GM19468 (cell line): Measurements from ENCODE around the gene SLC22A4.
A peak's percentile ranks its signal among the peaks of the same experiment; 100 is the strongest.

Source experiments
- ATAC-seq: cut with Tn5 transposase; IDR thresholded peaks from one replicate; pipeline ENCODE4 v1.9.1; 2021; ENCODE audit warnings: mild to moderate bottlenecking, moderate library complexity, moderate number of reproducible peaks; ENCODE audit not compliant: unreplicated experiment; ENCODE audit errors: extremely low read depth

The SLC22A4 gene

DNA sequence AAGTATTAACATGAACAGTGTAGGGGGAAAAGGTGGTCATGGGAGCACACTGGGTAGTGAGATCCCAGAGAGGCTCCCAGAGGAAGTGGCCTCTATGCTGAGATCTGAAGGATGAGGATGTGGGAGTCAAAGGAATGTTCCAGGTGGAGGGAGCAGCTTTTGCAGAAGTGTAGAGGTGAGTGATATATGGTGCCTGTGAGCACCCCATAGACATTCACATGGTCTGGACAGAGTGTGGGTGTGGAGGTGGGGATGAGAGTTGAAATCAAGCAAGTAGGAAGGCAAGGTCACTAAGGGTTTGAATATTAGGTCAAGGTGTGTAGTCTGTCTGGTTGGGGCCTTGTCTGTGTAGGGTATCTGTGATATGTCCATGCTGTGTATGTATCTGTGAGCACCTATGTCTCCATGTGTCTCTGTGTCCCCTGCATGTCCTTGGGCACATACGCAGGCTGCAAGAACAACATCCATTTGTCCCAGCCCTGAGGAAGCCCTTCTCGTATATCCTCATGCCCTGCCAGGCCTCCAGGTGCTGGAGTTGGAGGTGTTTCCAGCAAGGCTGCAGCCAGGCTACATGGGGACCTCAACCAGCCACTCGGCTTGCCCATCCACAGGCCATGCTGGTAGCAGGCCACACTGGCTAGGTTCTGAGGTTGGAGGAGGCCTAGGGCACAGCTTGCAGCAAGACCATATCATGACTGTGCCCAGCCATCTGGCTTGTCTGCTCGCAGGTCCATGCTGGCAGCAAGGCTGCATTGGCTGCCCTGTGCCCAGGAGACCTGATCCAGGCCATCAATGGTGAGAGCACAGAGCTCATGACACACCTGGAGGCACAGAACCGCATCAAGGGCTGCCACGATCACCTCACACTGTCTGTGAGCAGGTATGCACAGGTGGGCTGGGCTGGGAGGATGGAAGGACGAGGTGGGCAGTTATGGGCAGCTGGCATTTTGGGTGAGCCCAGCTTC lies 32.0 kb upstream of the SLC22A4 start:
- no peak for ATAC-seq

DNA sequence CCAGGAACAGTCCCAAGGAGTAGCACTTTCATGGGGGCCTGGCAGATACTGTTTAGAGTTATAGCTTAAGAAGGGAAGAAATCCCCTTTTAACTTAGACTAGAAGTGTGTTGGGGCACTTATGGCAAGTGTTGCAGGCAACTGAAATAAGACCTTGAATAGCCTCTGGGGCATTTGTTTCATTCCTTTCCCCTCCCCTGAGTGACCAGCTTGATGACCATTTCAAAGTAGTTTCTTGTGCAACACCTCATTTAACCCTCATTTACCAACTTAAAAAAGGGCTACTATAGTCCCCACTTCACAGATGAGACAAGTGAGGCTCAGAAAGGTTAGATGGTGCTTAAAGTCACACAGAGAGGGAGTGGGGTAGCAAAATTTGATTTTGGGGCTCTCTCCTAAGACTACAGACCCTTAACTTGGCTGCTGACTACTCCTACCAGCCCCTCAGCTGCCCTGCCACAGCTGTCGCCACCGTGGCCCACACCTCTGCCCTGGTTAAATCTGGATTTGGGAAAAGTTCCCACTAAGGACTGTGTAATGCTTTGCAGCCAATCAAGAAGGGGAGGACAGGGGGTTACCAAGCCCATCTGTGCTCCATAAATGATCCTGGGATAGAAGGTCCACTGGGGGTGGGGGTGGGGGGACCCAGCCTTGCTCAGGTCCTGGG lies 31.2 kb upstream of the SLC22A4 start:
- ATAC-seq, result no peak

DNA sequence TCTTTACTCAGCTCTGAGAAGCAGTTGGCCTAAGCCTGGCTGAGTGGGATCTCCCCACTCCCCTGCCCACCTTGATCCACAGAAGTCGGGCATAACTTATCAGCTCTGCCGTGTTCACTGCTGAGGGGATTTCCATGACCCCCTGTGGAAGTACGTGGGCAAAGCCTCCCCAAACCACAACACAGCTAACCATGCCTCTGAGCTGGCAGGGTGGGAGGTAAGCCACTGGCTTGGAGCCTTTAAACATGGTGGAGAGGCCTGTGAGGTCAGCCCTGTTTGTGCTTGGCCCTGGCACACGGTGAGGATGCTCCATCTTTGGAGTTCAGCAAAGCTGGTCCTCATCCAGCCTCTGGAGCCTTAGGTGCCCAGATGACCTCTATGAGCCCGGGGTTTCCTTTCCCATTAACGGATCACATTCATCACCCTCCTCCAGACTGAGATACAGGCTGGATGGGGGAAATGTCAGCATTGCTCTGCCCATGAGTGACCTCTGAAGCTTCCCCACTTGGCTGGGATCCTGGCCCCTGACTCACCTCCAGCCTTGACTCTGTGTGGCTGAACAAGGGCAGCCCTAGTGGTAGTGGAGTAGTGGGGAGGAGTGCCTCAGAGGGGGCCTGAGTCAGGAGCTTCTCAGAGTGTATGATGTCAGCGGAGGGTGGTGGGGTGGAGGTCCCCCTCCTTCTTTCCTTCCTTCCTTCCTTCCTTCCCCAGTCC lies 30.5 kb upstream of the SLC22A4 start:
- ATAC-seq, result no peak

DNA sequence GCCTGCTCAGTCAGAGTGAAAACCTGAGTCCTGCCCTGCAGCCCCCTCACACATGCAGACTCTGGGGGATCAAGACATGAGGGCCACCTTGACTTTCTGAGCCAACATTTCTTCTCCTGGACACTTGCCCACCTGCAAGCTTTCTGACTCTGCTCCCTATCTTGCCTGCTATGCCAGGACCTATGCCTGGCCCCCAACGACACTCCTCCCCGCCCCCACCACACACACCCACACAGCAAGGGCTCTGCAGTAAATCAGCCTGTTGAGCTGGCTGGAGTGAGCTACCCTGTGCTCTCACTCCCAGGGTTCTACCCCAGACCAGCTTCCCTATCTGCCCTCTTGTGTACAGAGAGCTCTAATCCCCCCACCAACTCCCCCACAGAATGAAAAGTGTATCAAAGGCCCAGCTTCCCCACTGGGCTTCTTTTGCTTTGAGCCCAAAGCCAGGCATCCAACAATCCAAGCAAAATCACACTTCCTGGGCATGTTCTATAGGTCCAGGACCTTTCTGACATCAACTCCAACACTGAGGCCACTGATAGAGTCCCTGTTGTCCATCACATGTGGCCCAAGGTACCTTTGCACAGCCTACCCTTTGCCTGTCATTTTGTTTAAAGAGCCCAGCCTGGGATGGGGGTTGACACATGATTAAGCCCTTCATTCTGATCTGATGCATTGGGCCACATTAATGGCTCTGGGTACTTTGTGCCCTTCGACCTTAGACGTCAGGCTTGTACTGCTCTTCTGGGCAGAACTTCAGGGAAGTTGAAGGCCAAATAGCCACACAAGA lies 29.5 kb upstream of the SLC22A4 start:
- no peak for ATAC-seq

DNA sequence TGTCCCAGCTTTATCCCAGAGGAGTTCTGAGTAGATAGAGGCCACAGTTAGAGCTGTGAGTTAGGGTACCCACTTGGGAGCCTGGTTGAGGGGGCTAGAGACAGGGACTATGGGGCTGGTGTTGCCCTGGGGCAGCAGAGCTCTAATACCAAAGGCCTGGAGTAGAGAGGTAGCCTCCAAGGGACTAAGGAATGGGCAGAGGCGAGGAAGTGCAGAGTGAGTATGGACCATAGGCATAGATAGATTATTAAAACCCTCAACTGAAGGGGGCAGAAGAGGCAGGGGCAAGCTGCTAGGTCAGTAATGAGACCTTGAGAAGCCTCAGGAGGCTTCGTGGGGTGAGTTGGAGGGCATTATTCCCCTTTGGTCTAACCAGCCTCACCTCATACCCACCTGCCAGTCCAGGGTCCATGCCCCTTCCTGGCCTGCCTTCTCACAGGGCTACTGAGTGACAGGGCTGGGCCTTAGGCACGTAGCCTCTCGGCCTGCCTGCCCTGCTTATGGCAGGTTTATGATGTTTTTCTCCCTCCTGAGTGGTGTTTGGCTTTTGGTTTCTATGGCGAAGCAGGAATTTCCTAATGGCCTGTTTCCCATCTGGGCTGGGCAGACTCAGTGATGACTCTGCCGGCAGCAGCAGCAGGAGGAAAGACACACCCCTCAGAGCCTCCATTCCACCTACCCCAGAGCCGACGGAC lies 28.7 kb upstream of the SLC22A4 start:
- no peak for ATAC-seq

DNA sequence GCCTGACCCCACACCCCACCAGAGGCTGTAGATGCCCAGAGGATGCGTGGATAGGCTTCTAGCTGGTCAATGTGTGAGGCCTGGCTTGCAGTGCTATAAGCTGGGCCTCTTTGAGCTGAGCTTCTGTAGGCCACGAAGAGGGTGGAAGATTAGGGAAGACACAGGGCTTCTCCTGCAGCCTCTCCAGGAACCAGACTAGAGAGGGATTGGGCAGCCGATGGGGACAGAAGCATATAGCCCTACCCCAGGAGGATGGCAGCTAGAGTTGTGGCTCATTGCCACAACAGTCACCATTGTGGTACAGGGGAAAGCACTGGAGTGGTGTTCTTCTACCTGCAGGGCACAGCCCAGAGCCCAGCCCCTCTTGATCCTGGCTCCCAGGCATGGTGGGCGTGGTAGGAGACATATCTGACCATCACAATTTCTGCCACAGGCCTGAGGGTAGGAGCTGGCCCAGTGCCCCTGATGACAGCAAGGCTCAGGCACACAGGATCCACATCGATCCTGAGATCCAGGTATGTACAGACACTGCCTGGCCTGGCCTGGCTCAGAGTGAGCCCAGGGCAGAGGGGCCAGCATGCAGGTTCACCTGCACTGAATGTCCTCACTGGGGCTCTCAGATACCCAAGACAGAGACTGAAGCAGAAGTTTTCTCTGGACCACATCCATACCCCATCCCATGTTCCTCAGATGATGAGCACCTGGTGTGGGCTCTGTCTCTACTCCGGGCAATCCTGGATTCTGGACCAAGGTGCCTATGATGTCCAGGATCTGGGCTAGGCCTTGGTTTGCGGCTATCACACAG lies 28.0 kb upstream of the SLC22A4 start:
- no peak for ATAC-seq

DNA sequence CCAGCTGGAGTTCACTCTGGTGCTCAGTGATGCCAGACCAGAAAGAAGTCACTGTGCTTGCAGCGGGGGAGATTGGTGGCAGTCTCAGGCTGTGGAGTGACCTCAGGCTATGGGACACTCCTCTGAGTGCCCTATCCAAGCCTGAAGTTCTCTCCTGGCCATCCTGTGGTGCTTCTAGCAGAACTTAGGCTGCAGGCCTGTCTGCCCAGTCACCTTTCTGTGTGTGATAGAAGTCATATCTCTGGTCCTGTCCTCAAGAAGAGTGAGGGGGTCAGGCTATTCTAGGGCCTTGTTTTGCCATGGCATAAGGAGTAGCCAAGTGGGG lies 27.4 kb upstream of the SLC22A4 start:
- ATAC-seq, result no peak

DNA sequence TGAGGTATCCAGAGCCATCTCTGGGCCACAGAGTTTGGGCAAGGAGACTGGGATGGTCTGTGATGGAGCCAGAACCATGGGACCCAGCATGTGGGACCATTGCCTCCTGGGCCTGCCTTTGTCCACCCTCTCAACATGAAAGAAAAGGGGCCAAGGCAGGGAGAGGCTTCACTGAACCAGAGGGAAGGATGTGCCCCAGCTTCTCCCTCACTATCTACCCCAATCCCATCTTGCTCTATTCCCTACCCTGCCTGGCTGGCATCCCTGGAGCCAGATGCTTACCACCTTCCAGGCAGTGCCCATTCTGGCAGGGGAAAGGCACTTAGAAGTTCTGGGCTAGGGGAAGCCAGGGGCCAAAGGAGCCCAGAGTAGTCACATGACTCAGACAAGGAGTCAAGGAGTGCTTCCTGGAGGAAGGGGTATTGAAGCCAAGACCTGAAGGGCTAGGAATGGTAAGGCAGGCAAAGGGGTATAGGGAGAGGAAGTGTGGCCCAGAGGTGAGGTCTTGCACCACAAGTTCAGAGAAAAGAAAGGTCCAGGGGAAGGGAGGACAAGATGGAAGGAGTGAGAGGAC lies 26.9 kb upstream of the SLC22A4 start:
- ATAC-seq, result no peak

DNA sequence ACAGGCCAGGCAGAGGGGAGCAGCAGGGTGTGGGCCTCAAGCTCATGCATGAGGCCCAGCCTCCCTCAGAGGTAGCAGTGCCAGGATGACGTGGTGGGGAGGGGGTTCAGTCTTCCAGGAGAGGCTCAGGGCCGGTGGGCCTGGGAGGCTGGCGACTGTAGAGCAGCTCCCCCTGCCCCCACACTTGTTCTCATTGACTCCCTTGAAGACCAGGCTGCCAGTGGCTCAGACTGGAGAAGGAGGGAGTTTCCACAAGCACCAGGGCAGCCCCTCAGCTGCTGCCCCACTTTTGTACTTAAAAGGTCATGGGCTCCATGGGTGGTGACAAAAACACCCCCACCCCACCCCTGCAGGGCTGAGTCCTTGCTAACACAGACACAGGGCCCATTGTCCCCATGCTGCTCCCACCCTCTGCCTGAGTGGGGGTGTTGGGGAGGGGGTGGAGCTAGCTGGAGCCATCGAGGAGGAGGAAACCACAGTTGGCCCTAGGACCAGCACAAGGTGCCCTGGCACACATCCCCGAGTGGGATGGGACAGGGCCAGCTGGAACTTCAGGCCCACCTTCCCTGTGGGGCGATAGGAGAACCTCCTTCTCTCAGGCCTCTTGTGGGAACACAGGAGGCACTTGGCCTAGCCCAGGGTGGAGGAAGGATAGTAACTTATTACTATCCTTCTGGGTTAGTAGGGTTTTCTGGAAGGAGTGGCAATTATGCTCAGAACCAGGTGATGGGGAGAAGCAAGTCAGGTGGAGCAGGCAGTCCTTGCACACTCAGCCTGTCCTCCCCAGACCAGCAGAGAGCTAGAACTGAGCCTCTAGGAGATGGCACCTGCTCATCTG lies 26.0 kb upstream of the SLC22A4 start:
- no peak for ATAC-seq

DNA sequence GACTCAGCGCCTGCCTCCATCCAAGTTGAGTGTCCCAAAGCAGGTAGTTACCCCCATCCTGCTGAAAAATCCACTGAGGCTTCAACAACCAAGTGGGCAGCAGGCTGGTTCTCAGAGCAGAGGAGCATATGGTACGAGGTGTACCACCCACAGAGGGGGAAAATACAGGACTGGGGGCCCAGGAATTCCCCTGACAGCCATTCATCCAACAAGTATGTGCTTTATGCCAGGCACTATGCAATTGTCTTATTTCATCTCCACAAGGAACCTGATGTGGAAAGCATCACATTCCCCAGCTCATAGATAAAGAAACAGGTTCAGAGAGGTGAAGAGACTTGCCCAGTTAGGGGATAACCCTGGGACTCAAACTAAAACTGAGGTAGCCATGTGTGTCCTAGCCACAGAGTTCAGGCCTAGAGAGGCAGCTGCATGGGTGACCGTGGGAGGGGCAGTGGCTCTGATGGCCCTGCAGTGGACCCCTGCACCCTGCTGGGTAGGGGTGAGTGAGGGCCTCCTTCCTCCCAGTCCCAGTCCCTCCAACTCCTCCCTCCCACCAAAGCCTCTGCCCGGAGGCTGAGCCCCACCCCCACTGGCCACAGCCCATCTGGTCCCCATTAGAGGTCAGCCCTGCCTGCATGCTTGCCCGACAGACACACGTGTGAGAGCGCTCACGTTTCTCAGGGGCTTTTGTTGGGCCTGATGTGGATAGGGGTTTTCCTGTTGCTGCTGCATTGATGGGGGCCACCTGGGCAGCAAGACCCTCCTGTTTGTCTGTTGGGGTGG lies 25.2 kb upstream of the SLC22A4 start:
- ATAC-seq, result peak; percentile 65

DNA sequence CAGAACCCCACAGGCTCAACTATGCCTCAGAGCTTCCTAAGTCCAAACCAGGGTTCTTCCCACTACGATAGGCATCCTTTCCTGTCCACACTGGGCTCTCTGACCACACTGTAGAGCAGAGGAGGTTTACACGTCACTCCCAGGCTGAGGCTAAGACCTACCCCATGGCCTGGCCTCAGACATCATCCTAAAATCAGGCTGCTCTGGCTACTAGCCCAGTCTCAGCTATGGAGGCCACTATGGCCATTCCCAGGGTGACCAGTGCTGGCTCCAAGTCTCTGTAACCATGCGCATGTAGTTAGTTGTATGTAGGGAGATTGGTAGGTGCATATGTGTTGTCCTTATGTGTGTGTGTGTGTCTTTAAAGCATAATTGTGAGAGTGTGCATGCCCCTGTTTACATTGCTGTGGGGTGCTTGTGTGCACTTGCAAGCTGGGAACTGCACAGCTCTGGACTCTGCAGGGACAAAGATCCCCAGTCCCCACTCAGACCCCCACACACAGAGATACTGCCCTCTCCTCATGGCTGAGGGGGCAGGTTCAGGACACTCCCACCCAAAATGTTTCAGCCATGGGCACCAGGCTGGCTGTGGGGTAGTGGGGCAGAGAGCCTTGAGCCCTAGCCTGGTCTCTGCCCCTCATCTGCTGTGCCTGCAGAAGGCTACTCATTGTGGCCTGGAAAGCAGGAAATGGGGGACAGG lies 24.4 kb upstream of the SLC22A4 start:
- ATAC-seq, result no peak

DNA sequence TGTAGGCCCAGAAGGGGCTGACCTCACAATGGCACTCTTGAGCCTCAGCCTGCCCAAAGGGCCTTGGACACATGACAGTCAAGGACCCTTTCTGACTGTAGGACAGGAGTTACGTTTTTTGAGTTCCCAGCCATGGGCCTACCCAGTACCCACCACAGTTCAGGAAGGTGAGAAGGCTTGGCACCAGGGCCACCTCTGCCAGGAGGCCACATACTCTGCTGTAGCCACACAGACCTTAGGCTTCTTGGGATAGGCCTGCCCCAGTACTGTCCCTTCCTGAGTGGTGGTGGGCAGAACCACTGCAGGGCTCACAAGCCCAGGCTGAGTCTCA lies 23.9 kb upstream of the SLC22A4 start:
- ATAC-seq, result no peak

DNA sequence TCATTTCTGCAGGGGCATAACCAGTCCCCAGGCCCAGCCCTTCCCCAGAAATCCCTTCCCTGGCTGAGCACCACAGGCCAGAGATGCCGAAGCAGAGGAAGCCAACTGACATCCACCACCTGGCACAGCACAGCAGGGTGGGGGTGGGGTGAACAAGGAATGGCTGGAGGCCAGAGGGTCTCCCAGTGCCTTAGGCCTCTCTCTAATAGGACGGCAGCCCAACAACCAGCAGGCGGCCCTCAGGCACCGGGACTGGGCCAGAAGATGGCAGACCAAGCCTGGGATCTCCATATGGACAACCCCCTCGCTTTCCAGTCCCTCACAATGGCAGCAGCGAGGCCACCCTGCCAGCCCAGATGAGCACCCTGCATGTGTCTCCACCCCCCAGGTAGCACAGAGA lies 23.5 kb upstream of the SLC22A4 start:
- ATAC-seq, result no peak

DNA sequence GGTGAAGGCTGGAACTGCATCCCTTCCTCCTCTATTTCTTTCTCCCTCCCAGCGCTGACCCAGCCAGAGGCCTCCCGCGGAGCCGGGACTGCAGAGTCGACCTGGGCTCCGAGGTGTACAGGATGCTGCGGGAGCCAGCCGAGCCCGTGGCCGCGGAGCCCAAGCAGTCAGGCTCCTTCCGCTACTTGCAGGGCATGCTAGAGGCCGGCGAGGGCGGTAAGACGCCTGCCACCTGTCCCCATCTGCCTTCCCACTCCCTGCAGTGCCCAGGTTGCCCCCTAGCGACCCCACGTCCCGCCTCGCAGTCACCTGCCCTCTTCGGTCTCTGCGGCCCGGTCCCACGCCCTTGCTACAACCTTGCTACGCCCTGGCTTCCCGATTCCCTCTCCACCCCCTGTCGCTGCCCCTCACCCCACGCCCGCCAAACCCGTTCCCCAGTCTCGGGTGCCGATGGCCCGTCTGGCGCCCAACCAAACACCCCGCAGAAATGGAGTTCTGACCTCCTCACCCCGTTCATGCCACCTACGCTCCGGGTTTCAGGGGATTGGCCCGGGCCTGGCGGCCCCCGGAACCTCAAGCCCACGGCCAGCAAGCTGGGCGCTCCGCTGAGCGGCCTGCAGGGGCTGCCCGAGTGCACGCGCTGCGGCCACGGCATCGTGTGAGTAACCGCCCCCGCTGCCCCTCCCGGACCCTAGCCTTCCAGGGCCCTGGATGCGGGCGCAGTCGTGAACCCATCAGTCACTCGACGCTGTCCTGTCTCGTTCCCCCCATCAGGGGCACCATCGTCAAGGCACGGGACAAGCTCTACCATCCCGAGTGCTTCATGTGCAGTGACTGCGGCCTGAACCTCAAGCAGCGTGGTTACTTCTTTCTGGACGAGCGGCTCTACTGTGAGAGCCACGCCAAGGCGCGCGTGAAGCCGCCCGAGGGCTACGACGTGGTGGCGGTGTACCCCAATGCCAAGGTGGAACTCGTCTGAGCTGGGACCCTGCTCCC lies 22.6 kb upstream of the SLC22A4 start:
- ATAC-seq, result no peak
